Middle frontal gyrus (tissue), 1 donor: ENCODE data around the gene NIT2.
"Not testable (repeated sequence)": the region's sequence is repeated elsewhere in the genome, so short reads cannot be mapped to it uniquely, and the experiment has no call there.

ENCODE experiments used
- DNase-seq: peaks from one replicate; pipeline ENCODE4 v3.0.0-alpha.2; 2015; ENCODE audit warnings: low spot score; ENCODE audit errors: extremely low spot score

NIT2 gene, protein sequence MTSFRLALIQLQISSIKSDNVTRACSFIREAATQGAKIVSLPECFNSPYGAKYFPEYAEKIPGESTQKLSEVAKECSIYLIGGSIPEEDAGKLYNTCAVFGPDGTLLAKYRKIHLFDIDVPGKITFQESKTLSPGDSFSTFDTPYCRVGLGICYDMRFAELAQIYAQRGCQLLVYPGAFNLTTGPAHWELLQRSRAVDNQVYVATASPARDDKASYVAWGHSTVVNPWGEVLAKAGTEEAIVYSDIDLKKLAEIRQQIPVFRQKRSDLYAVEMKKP

DNA sequence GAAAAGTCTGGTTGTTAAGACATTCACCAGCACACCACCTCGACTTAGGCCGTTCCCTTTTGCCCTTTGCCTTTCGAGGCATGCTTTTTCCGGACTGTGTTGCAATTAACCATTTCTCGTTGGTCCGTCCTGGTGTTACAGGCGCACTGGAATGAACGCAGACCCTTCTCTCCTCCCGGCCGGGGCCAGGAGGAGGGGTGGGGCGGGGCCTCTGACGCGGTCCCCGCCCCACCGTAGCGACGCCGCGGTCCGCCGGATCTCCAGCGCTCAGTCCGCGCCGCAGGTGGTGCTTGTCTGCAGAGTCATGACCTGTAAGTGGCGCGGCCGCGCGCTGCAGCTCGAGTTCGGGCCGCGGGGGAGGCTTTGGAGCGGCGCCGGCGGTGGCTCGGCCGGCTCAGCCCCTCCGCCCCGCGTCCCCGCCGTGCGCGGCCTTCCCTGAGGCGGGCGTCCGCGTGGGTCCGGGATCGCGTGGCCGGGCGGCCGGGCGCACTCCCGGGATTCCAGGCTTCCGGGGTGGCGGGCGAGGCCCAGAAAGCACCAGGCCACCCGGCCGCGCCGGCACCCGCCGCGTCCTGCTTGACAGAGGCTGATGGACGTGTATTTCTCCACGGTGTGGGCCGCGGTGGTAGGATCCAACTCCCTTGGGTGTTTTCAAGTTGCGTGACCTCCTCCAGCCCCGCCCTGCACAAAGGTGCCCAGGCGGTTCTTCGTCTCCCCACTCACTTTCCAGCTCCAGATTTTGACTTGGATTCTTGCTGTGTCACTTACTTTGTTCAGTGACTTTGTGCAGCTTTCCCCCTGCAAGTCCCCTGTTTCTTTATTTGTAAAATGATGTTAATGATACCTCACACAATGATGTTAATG lies at the start of gene NIT2:
TSS of gene NIT2 (plus strand) at position 270 of the 864 bp plus-strand sequence. CDS start at position 305, 35 bp downstream.
- DNase-seq = peak; percentile 64

DNA sequence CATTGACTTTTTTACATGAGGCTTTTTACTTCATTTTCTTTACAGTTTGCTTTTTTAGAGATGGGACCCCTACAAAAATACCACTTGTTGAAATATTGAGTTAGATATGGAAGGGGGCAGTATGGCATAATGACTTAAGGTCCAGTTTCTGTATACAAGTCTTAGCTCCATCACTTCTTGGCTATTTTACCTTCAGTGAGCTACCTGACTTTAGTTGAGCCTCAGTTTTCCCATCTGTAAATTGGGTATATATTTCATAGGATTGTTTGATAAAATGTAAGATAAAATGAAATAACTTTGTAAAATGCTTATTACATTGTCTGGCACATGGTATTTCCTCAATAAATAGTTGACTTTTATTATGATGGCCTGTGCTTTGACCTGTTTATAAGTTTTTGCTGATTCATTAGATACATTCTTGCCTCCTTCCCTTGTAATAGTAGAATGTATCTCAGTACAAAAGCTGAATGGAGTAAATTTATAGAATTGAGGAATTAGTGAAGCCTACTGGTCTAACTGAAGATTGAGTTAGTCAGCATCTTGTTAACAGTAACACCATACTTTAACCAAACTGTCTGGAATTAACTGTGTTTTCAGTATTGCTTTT lies 46.2 kb upstream of the NIT2 start:
- DNase-seq = no peak

DNA sequence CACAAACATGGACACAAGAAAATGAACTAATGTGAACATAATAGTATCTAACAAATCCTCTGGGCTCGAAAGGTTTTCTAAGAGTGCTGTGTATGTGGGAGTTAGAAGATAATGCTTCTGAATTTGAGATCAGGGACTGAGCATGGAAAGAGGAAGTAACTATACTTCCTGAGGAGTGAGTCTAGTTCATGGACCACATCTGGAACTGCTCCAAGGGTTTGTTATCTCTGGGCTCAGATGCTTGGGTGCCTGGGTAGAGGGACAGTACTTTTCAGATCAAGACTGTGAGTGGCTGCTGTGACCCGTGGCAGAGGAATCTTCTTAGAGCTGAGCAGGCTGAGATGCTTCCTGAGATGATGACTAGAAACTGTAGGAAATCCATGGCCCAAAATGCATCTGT lies 45.2 kb upstream of the NIT2 start:
- no peak for DNase-seq

DNA sequence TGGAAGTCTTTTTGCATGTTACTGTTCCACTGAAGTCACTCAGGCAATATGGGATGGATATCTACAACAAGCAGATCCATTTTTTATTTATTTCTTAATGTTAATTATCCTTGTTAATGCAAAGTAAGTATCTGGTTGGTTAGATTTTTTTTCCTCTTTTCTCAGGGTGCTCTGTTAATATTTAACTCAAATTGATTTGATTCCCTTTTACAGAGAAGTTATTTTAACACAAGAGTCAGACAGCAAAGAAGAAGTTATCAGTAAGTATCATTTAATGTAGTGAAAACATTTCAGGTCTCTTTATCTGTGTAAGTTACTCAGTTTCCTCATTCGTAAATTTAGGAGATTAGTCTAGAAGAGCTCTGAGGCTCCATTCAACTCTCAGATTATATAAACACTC lies 39.5 kb upstream of the NIT2 start:
- no peak for DNase-seq

DNA sequence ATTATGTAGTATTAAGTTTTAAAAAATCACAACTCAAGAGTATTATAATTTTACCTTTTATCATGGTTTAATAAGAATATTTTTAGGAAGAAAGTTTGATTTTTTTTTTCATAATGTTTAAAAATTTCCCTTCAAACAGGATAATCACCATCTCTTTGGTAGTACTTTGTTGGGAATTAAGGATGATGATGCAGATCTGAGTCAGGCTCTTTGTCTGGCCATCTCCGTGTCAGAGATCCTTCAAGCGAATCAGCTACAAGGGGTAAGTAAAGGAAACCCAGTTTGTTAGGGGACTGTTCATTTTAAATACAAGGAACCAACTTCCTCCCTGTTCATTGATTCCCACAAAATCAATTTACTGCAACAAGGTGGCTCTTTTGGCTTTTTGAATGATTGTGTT lies 36.8 kb upstream of the NIT2 start:
- DNase-seq = no peak

DNA sequence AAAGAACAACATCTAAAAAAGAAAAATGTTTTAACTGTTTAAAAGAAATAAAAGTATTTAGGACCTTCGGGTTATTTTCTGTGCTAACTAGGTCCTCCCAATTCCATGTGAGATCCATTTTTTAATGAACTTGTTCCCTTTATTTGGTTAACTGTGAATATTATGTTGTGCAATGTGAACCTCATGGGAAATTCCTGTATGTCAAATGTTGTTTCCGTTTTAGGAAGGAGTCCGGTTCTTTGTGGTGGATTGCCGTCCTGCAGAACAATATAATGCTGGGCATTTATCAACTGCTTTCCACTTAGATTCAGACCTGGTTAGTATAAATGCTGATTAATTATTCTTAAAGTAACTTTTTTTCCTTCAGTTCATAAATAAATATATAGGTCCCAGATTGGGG lies 35.5 kb upstream of the NIT2 start:
- DNase-seq = no peak

DNA sequence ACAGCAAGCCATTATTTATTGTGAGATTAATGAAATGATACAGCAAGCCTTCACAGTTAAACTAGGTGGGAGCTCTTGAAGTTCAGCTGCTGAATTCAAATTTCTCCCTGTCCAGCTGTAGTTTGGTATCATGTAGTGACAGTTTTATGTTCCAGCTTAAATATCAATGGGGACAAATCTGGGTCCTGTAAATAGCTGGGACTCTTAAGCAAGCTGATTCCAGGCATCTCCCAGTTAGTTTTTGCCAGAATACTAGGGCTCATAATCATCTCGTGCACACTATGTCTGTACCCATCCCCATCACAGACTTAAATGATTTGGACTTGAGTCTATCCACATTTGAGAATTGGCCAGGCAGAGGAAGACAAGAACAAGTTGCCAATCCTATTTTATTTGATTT lies 27.9 kb upstream of the NIT2 start:
- DNase-seq = no peak

DNA sequence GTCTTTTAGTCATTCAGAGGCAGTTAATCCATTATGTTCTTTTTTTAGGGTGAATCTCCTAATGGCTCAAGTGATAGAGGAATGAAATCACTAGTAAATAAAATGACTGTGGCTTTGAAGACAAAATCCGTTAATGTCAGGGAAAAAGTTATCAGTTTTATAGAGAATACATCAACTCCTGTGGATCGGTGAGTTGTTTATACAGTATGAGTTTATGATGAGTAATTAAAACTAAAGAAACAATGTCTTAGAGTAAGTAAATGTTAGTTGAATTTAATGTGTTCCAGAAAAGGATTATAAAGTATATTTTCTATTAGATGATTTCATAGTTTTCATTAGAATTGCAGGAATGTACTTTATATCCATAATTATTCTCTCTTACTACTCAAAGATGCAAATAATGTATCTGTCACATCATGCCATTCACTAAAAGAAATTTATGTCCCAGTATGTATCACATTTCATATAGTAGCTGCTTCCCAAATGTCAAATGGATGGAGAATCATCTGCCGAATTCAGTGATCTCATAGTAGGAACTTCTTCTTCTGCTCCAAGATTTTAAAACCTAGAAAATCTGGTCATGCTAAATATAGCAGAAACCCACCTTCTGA lies 24.1 kb upstream of the NIT2 start:
- DNase-seq = no peak

DNA sequence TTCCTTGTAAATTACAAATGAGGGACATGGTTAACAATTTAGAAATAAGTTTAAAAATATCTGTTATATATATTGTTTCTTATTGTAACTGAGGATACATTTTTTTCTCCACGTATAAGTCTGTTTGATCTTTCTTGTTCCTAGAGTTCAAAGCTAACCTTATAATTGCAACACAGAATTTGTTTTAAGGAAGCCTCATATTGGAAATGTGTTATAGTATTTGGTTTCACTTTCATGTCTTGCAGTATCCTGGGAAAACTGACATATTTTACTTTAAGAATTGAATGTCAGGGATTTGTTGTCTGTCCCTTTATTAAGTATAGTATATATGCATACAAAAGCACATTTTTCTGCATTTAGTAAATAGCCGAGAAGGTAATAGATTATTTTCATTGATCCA lies 23.5 kb upstream of the NIT2 start:
- no peak for DNase-seq

DNA sequence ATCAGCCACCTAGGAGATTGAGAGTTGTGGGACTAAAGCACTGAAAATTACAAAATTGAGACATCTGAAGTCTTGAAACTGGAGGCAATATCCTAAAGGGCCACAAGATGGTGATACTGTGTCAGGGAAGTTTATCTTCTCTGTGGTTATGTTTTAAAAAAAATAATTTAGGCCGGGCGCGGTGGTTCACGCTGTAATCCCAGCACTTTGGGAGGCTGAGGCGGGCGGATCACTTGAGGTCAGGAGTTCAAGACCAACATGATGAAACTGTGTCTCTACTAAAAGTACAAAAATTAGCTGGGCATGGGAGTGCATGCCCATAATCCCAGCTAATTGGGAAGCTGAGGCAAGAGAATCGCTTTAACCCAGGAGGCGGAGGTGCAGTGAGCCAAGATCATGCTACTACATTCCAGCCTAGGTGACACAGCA lies 17.9 kb upstream of the NIT2 start:
- DNase-seq = no peak

DNA sequence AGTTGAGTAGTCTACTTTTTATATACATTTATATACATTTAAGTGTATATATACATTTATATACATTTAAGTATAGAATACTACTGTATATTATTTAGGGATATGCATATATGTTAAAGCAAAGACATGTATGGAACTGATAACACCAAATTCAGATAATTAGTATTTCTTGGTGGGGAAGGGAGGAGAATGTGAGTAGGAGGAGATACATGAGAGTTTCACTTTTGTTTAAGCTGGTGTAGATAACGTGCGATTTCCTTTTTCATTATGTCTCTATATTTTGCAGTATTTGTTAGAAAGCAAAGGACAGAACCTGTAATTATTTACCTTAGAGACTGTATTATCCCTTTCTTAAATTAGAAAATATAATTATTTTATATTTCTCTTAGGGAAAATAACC lies 16.6 kb upstream of the NIT2 start:
- no peak for DNase-seq

DNA sequence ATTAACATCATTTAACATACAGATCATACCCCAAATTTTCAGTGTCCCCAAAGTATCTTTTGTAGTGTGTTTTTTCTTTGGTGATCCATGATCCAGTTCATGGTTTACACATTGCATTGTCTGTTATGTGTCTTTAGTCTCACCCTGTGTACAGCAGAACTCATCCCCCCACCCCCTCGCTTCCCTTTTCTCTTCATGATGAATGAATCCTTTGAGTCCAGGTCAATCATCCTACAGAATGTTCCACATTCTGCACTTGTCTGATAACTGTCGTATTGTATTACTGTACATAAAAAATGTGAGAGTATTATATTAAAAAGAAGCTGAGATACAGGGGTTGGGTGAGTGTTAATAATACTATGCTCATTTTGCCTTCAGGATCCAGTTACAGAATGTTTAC lies 14.6 kb upstream of the NIT2 start:
- DNase-seq = no peak

DNA sequence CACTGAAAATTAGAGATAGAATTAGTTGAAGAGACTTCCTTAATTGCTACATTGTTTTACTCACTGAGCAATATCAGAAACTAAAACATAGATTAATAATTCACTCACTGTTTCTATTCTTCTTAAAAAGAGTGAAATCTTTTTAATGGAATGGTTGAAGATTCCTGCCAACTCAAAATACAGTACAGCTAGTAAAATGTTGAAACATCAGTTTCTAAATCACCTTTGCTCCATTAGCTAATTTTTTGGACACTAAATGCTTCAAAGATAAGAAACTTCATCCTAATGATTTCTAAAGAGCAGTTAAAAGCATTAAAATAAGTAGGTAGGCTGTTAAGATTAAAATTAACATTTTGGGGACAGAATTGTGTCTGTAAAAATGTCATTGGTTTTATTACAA lies 10.5 kb upstream of the NIT2 start:
- DNase-seq = no peak

DNA sequence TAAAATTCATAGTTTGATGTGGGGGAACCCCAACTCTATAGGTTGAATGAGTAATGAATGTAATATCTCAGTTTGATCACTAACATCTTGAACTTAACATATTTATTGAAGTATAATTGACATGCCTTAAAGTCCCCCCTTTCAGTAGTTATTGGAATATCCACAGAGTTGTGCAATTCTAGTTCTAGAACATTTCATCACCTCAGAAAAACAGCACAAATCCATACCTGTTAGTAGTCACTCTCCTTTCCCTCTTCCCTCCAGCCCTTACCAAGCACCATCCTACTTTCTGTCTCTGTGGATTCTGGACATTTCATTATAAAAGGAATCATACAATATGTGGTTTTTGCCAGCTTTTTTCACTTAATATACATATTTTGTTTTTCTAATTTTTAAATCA lies 8.7 kb upstream of the NIT2 start:
- DNase-seq = no peak

DNA sequence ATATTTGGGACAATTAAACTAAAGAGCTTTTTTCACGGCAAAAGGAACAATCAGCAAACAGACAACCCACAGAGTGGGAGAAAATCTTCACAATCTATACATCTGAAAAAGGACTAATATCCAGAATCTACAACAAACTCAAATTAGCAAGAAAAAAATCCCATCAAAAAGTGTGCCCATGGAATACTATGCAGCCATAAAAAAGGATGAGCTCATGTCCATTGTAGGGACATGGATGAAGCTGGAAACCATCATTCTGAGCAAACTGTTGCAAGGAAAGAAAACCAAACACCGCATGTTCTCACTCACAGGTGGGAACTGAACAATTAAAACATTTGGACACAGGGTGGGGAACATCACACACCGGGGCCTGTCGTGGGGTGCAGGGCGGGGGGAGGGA lies 7.2 kb upstream of the NIT2 start:
- DNase-seq = not testable (repeated sequence)

DNA sequence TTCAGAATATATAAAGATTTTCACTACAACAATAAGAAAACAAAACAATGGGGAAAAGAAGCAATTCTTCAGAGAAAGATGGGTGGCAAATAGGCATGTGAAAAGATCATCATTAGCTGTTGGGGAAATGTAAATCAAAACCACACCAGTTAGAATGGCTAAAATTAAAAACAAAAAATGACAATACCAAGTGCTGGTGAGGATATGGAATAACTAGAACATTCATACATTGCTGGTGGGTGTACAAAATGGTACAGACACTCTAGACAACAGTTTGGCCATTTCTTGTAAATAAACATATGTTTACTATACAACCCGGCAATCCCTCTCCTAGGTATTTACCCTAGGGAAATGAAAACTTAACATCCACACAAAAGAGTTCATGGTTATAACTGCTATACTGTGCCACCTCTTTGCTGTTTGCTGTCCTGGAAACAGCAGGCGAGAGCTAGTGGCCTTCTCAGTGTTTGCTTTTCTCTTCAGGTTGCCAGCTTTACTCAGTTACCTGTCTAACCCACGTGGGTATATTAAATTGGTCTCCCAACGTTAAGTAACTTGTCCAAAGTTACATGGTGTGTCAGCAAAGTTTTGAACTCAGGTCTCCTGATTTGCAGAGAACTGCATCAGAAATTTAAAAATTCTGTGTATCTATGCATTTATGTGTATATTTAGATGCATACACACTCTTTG lies 4.6 kb upstream of the NIT2 start:
- no peak for DNase-seq

DNA sequence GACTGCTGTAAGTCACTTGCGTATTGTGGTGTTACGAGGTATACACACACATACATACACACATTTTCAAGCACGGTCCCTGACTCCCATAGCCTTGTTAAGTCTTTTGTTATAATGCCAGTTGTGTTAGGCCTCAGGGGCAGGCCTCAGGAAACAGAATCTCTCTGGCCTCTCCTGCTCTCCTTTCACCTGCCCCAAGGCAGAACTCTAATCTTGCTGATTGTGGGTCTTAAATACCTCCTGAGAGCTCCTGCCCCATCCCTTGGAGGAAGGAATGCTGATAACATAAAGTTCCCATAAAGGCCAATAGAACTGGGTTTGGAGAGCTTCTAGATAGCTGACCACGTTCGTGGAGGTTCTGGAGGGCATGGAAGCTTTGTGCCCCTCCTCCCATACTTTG lies 3.9 kb upstream of the NIT2 start:
- DNase-seq = no peak

DNA sequence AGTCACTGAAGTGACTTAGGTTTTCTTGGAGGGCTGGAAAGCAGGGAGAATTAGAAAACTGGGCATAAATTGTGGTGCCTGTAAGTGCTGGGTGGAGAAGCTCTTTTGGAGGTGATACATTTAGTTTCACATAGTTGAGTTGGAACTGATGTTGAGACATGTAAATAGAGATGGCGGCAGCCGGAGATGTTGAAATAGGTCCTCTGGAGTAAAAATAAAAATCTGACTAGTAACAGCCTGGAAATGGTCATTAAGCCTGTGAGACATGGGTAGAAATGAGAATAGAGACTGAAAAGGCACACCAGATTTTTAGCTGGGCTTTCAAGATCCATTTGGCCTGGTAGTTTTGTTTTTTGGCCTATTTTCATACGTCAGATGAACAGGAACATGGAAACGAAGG lies 2.9 kb upstream of the NIT2 start:
- no peak for DNase-seq

DNA sequence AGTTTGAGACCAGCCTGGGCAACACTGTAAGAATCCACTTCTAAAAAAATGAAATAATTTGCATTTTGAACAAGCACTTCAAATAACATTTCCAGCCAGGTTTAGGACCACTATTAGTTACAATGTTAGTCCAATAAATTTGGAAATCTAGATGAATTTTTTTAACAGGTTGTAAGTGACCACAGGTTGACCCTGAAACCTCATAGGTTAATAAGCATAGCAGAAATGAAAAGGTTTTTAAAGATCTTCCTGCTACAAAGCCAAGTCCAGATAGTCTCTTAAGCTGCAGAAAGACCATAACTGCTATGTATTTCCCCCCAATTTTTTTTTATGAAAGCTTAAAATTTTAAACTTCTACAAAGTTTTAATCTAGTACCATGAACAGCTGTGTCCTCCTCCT lies 1.5 kb upstream of the NIT2 start:
- DNase-seq = no peak

DNA sequence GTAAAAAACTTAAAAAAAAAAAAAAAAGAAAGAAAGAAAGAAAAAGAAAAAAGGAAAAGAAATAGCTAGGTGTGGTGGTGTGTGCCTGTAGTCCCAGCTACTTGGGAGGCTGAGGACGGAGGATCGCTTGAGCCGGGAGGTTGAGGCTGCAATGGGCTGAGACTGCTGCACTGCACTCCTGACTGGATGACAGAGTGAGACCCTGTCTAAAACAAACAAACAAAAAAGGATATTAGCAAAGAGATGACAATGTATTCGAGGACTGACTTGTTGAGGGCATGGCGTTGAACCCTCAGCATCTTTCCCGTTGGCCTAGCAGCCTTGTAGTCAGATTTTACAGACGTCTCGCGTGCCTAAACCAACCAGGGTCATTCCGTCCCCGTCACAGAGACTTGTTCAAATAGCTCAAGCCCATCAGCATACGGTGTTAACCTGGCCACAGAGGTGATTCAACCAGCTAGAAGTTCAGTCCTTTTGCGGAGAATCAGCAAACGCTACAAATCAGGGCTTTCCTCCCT lies 528 bp upstream of the NIT2 start:
- no peak for DNase-seq

DNA sequence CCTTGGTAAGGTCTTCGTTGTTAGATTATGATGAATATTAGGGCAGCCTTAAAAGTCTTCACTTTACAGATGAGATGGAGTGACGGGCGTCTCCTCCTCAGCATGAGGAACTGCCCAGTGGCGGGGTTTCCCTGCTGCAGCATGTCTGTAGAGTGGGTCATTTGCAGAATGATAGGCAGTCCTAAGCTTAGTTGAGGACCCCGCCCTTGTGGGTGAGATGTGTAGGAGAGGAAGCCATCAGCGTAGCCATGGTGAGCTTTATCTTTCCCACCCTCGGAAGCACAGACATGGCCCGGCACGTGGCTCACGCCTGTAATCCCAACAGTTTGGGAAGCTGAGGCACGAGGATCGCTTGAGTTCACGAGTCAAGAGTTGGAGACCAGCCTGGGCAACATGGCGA lies 877 bp downstream of the NIT2 start:
- DNase-seq = no peak
